K562 (cell line): ENCODE data around the gene MGAT4B. TPM values are rescaled to one million over a fixed set of nuclear protein-coding genes. Genes with fewer than 3 reads are reported as not detected.

ENCODE experiments used
- ATAC-seq: fragments of 200-7000 bp; cut with Tn5 transposase; 3 replicates; pipeline ENCODE4 v1.9.1; 2020; ENCODE audit warnings: moderate library complexity
- BruUV-seq: library from RNA; stranded (reverse); fragments of 400-500 nt; replicated peaks from 2 replicates; lab custom pipeline; 2021; lab: Mats Ljungman, UMichigan
- CTCF ChIA-PET: fragments of 300-600 bp; formaldehyde crosslinking; extraction: SDS; loops from one replicate; lab custom pipeline; 2021; ENCODE audit warnings: low intra/inter-chr PET ratio; lab: Yijun Ruan, JAX
- POLR2A ChIA-PET: fragments of 300-600, 350-650 bp; sonication (Branson Sonifier 250); formaldehyde crosslinking; extraction: SDS; loops from one replicate; lab custom pipeline; 2021; ENCODE audit warnings: antibody characterized with exemption, inconsistent platforms; lab: Yijun Ruan, JAX
- DNase-seq, 4 experiments: peaks; one replicate each; pipeline versions ENCODE4 v3.0.0 to v3.0.0-alpha.2; 2011 to 2018; ENCODE audit warnings: low spot score in 3 of 4, mixed read lengths in 3 of 4; ENCODE audit errors: extremely low read depth in 1 of 4
- FAIRE-seq: peaks from 2 replicates; lab custom pipeline; 2011; peaks lifted over from hg19 to GRCh38; lab: Jason Lieb, UNC
- H2AFZ ChIP-seq: 2 replicates; pipeline ENCODE4 v1.6.0; 2011; ENCODE audit warnings: low read depth, low read length, control low read depth, inconsistent platforms
- H3K27ac ChIP-seq: fragments of 200-600 bp; 3 replicates; pipeline ENCODE4 v1.8.0; 2011; ENCODE audit warnings: low read depth, mild to moderate bottlenecking, control low read depth, inconsistent platforms, low read length, moderate library complexity, mixed read lengths; ENCODE audit errors: extremely low read depth
- H3K27me3 ChIP-seq, 2 experiments: fragments of 300-600 bp in 1 of 2; 2 replicates in 1 of 2; 3 replicates in 1 of 2; pipeline versions ENCODE4 v1.6.0 to v1.8.0; 2011; ENCODE audit warnings: inconsistent platforms in 2 of 2, low read length in 2 of 2, mild to moderate bottlenecking in 1 of 2, mixed read lengths in 1 of 2, moderate library complexity in 1 of 2; ENCODE audit not compliant: control insufficient read depth in 2 of 2, insufficient read depth in 2 of 2
- H3K36me3 ChIP-seq: fragments of 300-600 bp; 3 replicates; pipeline ENCODE4 v1.8.0; 2011; ENCODE audit warnings: mild to moderate bottlenecking, low read length, inconsistent platforms; ENCODE audit not compliant: control insufficient read depth, insufficient read depth
- H3K4me1 ChIP-seq, 2 experiments: fragments of 200-600 bp in 1 of 2; replicated peaks in 1 of 2; 2 replicates in 1 of 2; 3 replicates in 1 of 2; pipeline versions ENCODE4 v1.5.1 to v1.8.0; 2011; ENCODE audit warnings: inconsistent platforms in 2 of 2, low read length in 2 of 2, mild to moderate bottlenecking in 1 of 2, mixed read lengths in 1 of 2, moderate library complexity in 1 of 2; ENCODE audit not compliant: control insufficient read depth in 2 of 2, insufficient read depth in 2 of 2
- H3K4me2 ChIP-seq: 2 replicates; pipeline ENCODE4 v1.6.1; 2011; ENCODE audit warnings: low read length, control low read depth, inconsistent platforms, mixed read lengths; ENCODE audit not compliant: insufficient read depth
- H3K4me3 ChIP-seq: fragments of 200-600 bp; sonication (generic), shearing (Covaris generic); 2 replicates; pipeline ENCODE4 v1.5.1; 2016; ENCODE audit warnings: control low read depth, inconsistent platforms
- H3K79me2 ChIP-seq: fragments of 200-600 bp; 3 replicates; pipeline ENCODE4 v1.8.0; 2011; ENCODE audit warnings: low read length, inconsistent platforms; ENCODE audit not compliant: control insufficient read depth, insufficient read depth
- H3K9ac ChIP-seq, 2 experiments: 2 replicates each; pipeline versions ENCODE4 v1.6.0 to v1.6.1; 2011; ENCODE audit warnings: low read depth in 2 of 2, low read length in 2 of 2, control low read depth in 1 of 2, inconsistent platforms in 1 of 2, mild to moderate bottlenecking in 1 of 2, mixed read lengths in 1 of 2; ENCODE audit not compliant: insufficient read depth in 1 of 2
- H3K9me1 ChIP-seq: one replicate; pipeline ENCODE4 v1.6.0; 2011; ENCODE audit warnings: inconsistent platforms, mild to moderate bottlenecking, low read length, moderate library complexity; ENCODE audit not compliant: control insufficient read depth, insufficient read depth
- H3K9me3 ChIP-seq: replicated peaks from 2 replicates; pipeline ENCODE4 v1.5.1; 2011; ENCODE audit warnings: low read depth, low read length, inconsistent platforms; ENCODE audit not compliant: control insufficient read depth, insufficient read depth
- H4K20me1 ChIP-seq: replicated peaks from 2 replicates; pipeline ENCODE4 v1.6.1; 2011; ENCODE audit warnings: low read length, inconsistent platforms, mixed read lengths; ENCODE audit not compliant: control insufficient read depth, insufficient read depth
- EHMT2 ChIP-seq: fragments of 450-650 bp; IDR thresholded peaks from 2 replicates; pipeline ENCODE4 v1.6.1; 2018; ENCODE audit warnings: antibody characterized with exemption
- ELF1 ChIP-seq: fragments of 200-800 bp; sonication (Bioruptor generic); IDR thresholded peaks from 2 replicates; pipeline ENCODE4 v1.6.1; 2016; ENCODE audit warnings: missing genetic modification characterization, missing compliant biosample characterization
- EP400 ChIP-seq: fragments of 450-650 bp; IDR thresholded peaks from 2 replicates; pipeline ENCODE4 v1.6.1; 2017; ENCODE audit warnings: antibody characterized with exemption, mild to moderate bottlenecking, moderate library complexity
- FOXJ3 ChIP-seq: sonication (generic); formaldehyde crosslinking; IDR thresholded peaks from 2 replicates; pipeline ENCODE4 v1.4.0; 2020; ENCODE audit warnings: mild to moderate bottlenecking, missing genetic modification reagents
- FOXP1 ChIP-seq: sonication (generic); formaldehyde crosslinking; IDR thresholded peaks from 2 replicates; pipeline ENCODE4 v1.8.0; 2022; ENCODE audit warnings: mild to moderate bottlenecking, missing genetic modification reagents
- FUS ChIP-seq: fragments of 200-400 bp; formaldehyde crosslinking; optimal IDR thresholded peaks from 2 replicates; pipeline ENCODE3; 2017; ENCODE audit warnings: low read depth, low read length
- HNRNPUL1 ChIP-seq: fragments of 200-400 bp; formaldehyde crosslinking; IDR thresholded peaks from 2 replicates; pipeline ENCODE4 v1.6.1; 2017; ENCODE audit warnings: low read length
- MCM2 ChIP-seq: fragments of 450-650 bp; IDR thresholded peaks from 2 replicates; pipeline ENCODE4 v1.6.1; 2017; ENCODE audit warnings: low read depth, mild to moderate bottlenecking
- MLX ChIP-seq, 2 experiments: fragments of 450-650 bp in 1 of 2; sonication (generic) in 1 of 2; formaldehyde crosslinking; conservative IDR thresholded peaks; 2 replicates each; pipeline versions ENCODE4 v1.4.0 to v1.8.1; 2020 to 2022; ENCODE audit warnings: mild to moderate bottlenecking in 1 of 2, missing genetic modification reagents in 1 of 2
- NBN ChIP-seq: fragments of 450-650 bp; IDR thresholded peaks from 2 replicates; pipeline ENCODE4 v1.6.1; 2016; ENCODE audit warnings: low read depth, mild to moderate bottlenecking
- NR3C1 ChIP-seq: sonication (generic); formaldehyde crosslinking; IDR thresholded peaks from 2 replicates; pipeline ENCODE4 v1.8.1; 2022; ENCODE audit warnings: missing genetic modification reagents
- NRF1 ChIP-seq, 2 experiments: fragments of 450-650 bp; IDR thresholded peaks in 1 of 2; conservative IDR thresholded peaks in 1 of 2; 2 replicates each; pipeline ENCODE4 v1.6.1; 2014; ENCODE audit warnings: mild to moderate bottlenecking in 2 of 2
- POLR2A ChIP-seq: fragments of 450-650 bp; conservative IDR thresholded peaks from 2 replicates; pipeline ENCODE4 v1.6.1; 2016
- POLR2H ChIP-seq: IDR thresholded peaks from 2 replicates; pipeline ENCODE4 v1.6.1; 2016; ENCODE audit warnings: missing genetic modification characterization, low read depth, mild to moderate bottlenecking, control low read depth, missing compliant biosample characterization, moderate library complexity
- RBM22 ChIP-seq: fragments of 200-400 bp; formaldehyde crosslinking; IDR thresholded peaks from 2 replicates; pipeline ENCODE4 v1.6.1; 2018; ENCODE audit warnings: low read length, low read depth; ENCODE audit not compliant: poor library complexity, severe bottlenecking
- SMAD1 ChIP-seq: fragments of 150-350 bp; IDR thresholded peaks from 2 replicates; pipeline ENCODE4 v1.6.1; 2014; ENCODE audit warnings: low read length, low read depth; ENCODE audit not compliant: partially characterized antibody
- U2AF1 ChIP-seq: fragments of 200-400 bp; formaldehyde crosslinking; optimal IDR thresholded peaks from 2 replicates; pipeline ENCODE3; 2017; ENCODE audit warnings: mild to moderate bottlenecking, low read depth, low read length, moderate library complexity
- ZNF589 ChIP-seq: fragments of 200-800 bp; sonication (Bioruptor generic); IDR thresholded peaks from 2 replicates; pipeline ENCODE4 v1.6.1; 2016; ENCODE audit warnings: low read depth, missing genetic modification characterization, missing compliant biosample characterization
- ZNF77 ChIP-seq: fragments of 250-450 bp; sonication (Bioruptor Pico); IDR thresholded peaks from 2 replicates; pipeline ENCODE4 v1.5.0; 2020
- ZSCAN29 ChIP-seq: fragments of 450-650 bp; IDR thresholded peaks from 2 replicates; pipeline ENCODE4 v1.6.1; 2017
- WGBS: fragments of 100-300 bp; shearing (Covaris generic); methylation state at CpG from one replicate; pipeline ENCODE4 v1.1.6; 2016; ENCODE audit warnings: low coverage, mixed read lengths; ENCODE audit not compliant: insufficient coverage; ENCODE audit errors: missing lambda C conversion rate; 5-methylcytosine and 5-hydroxymethylcytosine counted together
- in situ Hi-C: fragments of 300-500 bp; cut with MboI; formaldehyde crosslinking; loops from 4 replicates; pipeline ENCODE4 v1.15.0; 2018; ENCODE audit warnings: inconsistent platforms, mixed read lengths
- intact Hi-C: fragments of 100-400 bp; cut with micrococcal nuclease; formaldehyde crosslinking; loops from 2 replicates; pipeline ENCODE4 v1.14.2; 2022
- polyA plus RNA-seq, 8 experiments: library from polyadenylated mRNA; depleted of rRNA in 4 of 8; stranded (reverse) in 5 of 8; unstranded in 3 of 8; fragments of >200 nt; fragmentation: Nextera tagmentation in 2 of 8; fragmentation: Illumina TruSeq in 1 of 8; extraction: Ambion mirVana in 2 of 8; extraction: Trizol in 1 of 8; gene quantifications; 2 replicates each; pipeline versions ENCODE4 v1.2.1 to v1.2.3, GENCODE V29; 2011 to 2014; ENCODE audit warnings: inconsistent platforms in 1 of 8, missing spikeins in 1 of 8
- total RNA-seq, 7 experiments: library from RNA; depleted of rRNA in 6 of 7; stranded (reverse); fragments of >200 nt in 6 of 7; fragmentation: Illumina TruSeq in 2 of 7; extraction: Trizol in 2 of 7; gene quantifications; 2 replicates each; pipeline versions ENCODE4 v1.2.1 to v1.2.3, GENCODE V29; 2011 to 2021; ENCODE audit warnings: low replicate concordance in 1 of 7
- TF ChIP-seq, protein P1 (sequence below): fragments of 250-450 bp; sonication (Bioruptor Pico); IDR thresholded peaks from 2 replicates; pipeline ENCODE4 v1.4.0; 2020
- TF ChIP-seq, protein P2 (sequence below): sonication (generic); formaldehyde crosslinking; IDR thresholded peaks from 2 replicates; pipeline ENCODE4 v1.8.0; 2022; ENCODE audit warnings: mild to moderate bottlenecking, low read depth, missing genetic modification reagents

Gene MGAT4B
- total and polyA plus RNA-seq, 9 of the 15 experiments (the other 6 are each of a cell fraction or from before 2014, with no cell fraction given): 0.34 to 133 (median 75.4) TPM

DNA sequence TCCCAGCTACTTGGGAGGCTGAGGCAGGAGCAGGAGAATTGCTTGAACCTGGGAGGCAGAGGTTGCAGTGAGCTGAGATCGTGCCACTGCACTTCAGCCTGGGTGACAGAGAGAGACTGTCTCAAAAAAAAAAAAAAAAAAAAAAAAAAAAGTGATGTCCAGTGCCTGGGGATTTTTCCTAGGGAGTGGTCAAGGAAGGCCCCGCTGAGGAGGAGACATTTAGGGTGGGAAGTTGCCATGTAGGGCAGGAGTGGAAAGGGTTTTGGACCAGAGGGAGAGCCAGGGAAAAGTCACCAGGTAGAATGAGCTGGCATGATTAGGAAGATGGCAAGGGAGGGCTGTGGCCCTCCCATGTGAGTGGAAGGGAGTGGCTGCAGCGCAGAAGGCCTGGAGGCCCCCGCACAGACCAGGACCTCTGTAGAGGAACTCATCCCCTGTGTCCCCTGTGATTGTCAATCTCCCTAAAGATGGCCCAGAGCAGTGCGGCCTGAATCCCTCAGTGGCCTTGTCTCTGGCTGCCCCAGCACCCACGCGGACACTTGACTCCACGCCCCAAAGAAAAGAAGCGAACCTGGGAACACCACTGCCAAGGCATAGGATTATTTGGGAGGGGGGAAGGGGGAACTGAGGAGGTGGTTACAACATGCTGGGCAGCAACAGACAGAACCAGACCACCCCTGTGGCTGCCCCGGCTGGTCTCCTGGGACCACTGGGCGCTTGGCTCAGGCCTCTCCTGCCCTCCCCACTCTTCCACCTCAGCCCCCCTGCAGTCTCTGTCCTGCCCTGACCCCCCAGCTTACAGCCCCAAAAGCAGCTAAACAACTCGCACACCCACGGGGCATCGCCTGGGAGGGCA is 11.5 kb upstream of the MGAT4B start:
- H3K36me3 ChIP-seq: peaks cover 47% of the 10 kb centered on the region; the same call in 2 of the 3 replicates
- peak overlapping the region; percentile 80 for H2AFZ ChIP-seq
- H3K4me1 ChIP-seq: peaks cover 40 to 74% of the 10 kb centered on the region in 2 experiments
- DNase-seq: peak in 1 of 4 experiments; percentile 56
- peak overlapping the region; percentile 98 for H3K27ac ChIP-seq
- peaks cover 69% of the 10 kb centered on the region for H3K79me2 ChIP-seq
- H3K4me3 ChIP-seq: peak overlapping the region; percentile 28; the same call in 1 of the 2 replicates
- TSS peak; percentile 81 for BruUV-seq
- H3K9ac ChIP-seq: peak overlapping the region; percentile 96 to 97
- ChIA-PET POLR2A (no interaction called here), CTCF (no interaction called here)
- no peak for FAIRE-seq
- 34% methylated on average over 13 of the region's 14 CpGs for WGBS
- in situ Hi-C loops (no loop called here), intact Hi-C loops (loop anchor here (2.0 kb wide), 1 partner anchor 13 kb away; no protein-coding TSS in a partner anchor)
- H3K9me1 ChIP-seq: peaks cover 12% of the 10 kb centered on the region
- H4K20me1 ChIP-seq: peaks cover 19% of the 10 kb centered on the region
- H3K27me3 ChIP-seq: no peaks in the 10 kb centered on the region
- no peaks in the 10 kb centered on the region for H3K9me3 ChIP-seq
- H3K4me2 ChIP-seq: peak overlapping the region; percentile 73
- no peak for ATAC-seq
- no peak for TF ChIP-seq SMAD1
- no peak for TF ChIP-seq RBM22
- TF ChIP-seq ZNF589 (CRISPR knock-in tag): peak; percentile 71; the same call in 1 of the 2 replicates
- TF ChIP-seq U2AF1: no peak
- no peak for TF ChIP-seq HNRNPUL1
- TF ChIP-seq NRF1 (conservative IDR thresholded peaks at IDR 0.05 in 1 of 2, IDR thresholded peaks at IDR 0.05 in 1 of 2): no peak
- no peak for TF ChIP-seq FOXJ3
- no peak for TF ChIP-seq ELF1 (tag)
- no peak for TF ChIP-seq MCM2
- TF ChIP-seq POLR2H: no peak
- TF ChIP-seq FOXP1: no peak
- TF ChIP-seq EP400: no peak
- no peak for TF ChIP-seq ZSCAN29
- TF ChIP-seq NBN: no peak
- no peak for TF ChIP-seq FUS
- no peak for TF ChIP-seq EHMT2
- no peak for TF ChIP-seq ZNF77
- TF ChIP-seq POLR2A: no peak
- no peak for TF ChIP-seq NR3C1 (CRISPR knock-in tag)
- TF ChIP-seq, protein P1, sequence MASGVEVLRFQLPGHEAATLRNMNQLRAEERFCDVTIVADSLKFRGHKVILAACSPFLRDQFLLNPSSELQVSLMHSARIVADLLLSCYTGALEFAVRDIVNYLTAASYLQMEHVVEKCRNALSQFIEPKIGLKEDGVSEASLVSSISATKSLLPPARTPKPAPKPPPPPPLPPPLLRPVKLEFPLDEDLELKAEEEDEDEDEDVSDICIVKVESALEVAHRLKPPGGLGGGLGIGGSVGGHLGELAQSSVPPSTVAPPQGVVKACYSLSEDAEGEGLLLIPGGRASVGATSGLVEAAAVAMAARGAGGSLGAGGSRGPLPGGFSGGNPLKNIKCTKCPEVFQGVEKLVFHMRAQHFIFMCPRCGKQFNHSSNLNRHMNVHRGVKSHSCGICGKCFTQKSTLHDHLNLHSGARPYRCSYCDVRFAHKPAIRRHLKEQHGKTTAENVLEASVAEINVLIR: no peak
- no peak for TF ChIP-seq MLX (CRISPR knock-in tag; conservative IDR thresholded peaks at IDR 0.05)
- TF ChIP-seq, protein P2, sequence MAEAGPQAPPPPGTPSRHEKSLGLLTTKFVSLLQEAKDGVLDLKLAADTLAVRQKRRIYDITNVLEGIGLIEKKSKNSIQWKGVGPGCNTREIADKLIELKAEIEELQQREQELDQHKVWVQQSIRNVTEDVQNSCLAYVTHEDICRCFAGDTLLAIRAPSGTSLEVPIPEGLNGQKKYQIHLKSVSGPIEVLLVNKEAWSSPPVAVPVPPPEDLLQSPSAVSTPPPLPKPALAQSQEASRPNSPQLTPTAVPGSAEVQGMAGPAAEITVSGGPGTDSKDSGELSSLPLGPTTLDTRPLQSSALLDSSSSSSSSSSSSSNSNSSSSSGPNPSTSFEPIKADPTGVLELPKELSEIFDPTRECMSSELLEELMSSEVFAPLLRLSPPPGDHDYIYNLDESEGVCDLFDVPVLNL: no peak
